ENCODE data around the gene SUMO2. TPM values are rescaled to one million over a fixed set of nuclear protein-coding genes. Genes with fewer than 3 reads are reported as not detected.

SUMO2 gene
- total and polyA plus RNA-seq, 2 of the 8 experiments (the other 6 are each of a cell fraction or from before 2014, with no cell fraction given), result 184 to 779 TPM

- TF ChIP-seq E2F6 (IDR thresholded peaks at IDR 0.05) (no peak), RNF2 (IDR thresholded peaks at IDR 0.05; ENCODE audit: borderline replicate concordance, low read depth, low read length, missing control alignments, poor library complexity, severe bottlenecking) (no peak), MAFK (IDR thresholded peaks at IDR 0.05; ENCODE audit: low read depth, low read length) (no peak), TCF12 (IDR thresholded peaks at IDR 0.05; ENCODE audit: low read depth, low read length) (no peak), JUN (IDR thresholded peaks at IDR 0.05; ENCODE audit: low read depth, low read length) (no peak)
These were observed 42.3 kb upstream of the SUMO2 start (continued) for GRCh38 chr17:75225016-75225415.

All from H1 (cell line).